PC-9 (cell line): ENCODE measurements around the gene CFAP65. TPM values are rescaled to one million over a fixed set of nuclear protein-coding genes. Genes with fewer than 3 reads are reported as not detected.

Source experiments
- BruUV-seq: library from RNA; stranded (reverse); fragments of 400-500 nt; replicated peaks from 2 replicates; lab custom pipeline; 2021; lab: Mats Ljungman, UMichigan
- CTCF ChIA-PET: fragments of 300-600 bp; sonication (Branson Sonifier 250); formaldehyde crosslinking; loops from one replicate; lab custom pipeline; 2022; ENCODE audit warnings: antibody characterized with exemption; lab: Charles Lee
- POLR2A ChIA-PET: fragments of 300-600 bp; sonication (Branson Sonifier 250); formaldehyde crosslinking; loops from one replicate; lab custom pipeline; 2022; ENCODE audit warnings: antibody characterized with exemption; ENCODE audit not compliant: unreplicated experiment; lab: Charles Lee
- DNase-seq, 2 experiments: peaks; one replicate each; pipeline versions ENCODE4 v3.0.0 to v3.0.0-alpha.2; 2015 to 2022; ENCODE audit warnings: mixed read lengths in 1 of 2
- H2AFZ ChIP-seq: fragments of 200-600 bp; sonication (generic); 2 replicates; pipeline ENCODE4 v1.8.1; 2017; ENCODE audit warnings: antibody characterized with exemption
- H3F3A ChIP-seq: fragments of 200-600 bp; sonication (generic); 2 replicates; pipeline ENCODE4 v1.8.1; 2017; ENCODE audit warnings: antibody characterized with exemption, mild to moderate bottlenecking, low read depth; ENCODE audit not compliant: insufficient read depth
- H3K27ac ChIP-seq: fragments of 200-600 bp; sonication (generic); 2 replicates; pipeline ENCODE4 v1.6.1; 2016; ENCODE audit warnings: mixed run types
- H3K27me3 ChIP-seq: fragments of 200-600 bp; sonication (generic); 2 replicates; pipeline ENCODE4 v1.6.1; 2016; ENCODE audit warnings: low read depth, mixed run types; ENCODE audit not compliant: insufficient read depth
- H3K36me3 ChIP-seq: fragments of 200-600 bp; sonication (generic); 2 replicates; pipeline ENCODE4 v1.6.1; 2016; ENCODE audit warnings: low read depth, mixed run types
- H3K4me1 ChIP-seq: fragments of 200-600 bp; sonication (generic); replicated peaks from 2 replicates; pipeline ENCODE4 v1.6.1; 2016; ENCODE audit warnings: mixed run types; ENCODE audit not compliant: insufficient read depth
- H3K4me2 ChIP-seq: fragments of 200-600 bp; sonication (generic); 2 replicates; pipeline ENCODE4 v1.6.1; 2017; ENCODE audit warnings: mixed run types
- H3K4me3 ChIP-seq: fragments of 200-600 bp; sonication (generic); 2 replicates; pipeline ENCODE4 v1.6.1; 2016; ENCODE audit warnings: mixed run types
- H3K79me2 ChIP-seq: fragments of 200-600 bp; sonication (generic); 2 replicates; pipeline ENCODE4 v1.6.1; 2017; ENCODE audit warnings: low read depth, mixed run types
- H3K9me2 ChIP-seq: fragments of 200-600 bp; sonication (generic); 2 replicates; pipeline ENCODE4 v1.8.1; 2017; ENCODE audit warnings: mild to moderate bottlenecking; ENCODE audit not compliant: insufficient read depth
- H3K9me3 ChIP-seq: fragments of 200-600 bp; sonication (generic); 2 replicates; pipeline ENCODE4 v1.8.1; 2016; ENCODE audit warnings: low read depth; ENCODE audit not compliant: insufficient read depth
- H4K20me1 ChIP-seq: fragments of 200-600 bp; sonication (generic); 2 replicates; pipeline ENCODE4 v1.8.1; 2017; ENCODE audit not compliant: insufficient read depth
- EZH2 ChIP-seq: fragments of 200-600 bp; sonication (generic); IDR thresholded peaks from 2 replicates; pipeline ENCODE4 v1.8.0; 2017; ENCODE audit warnings: antibody characterized with exemption, low read depth
- intact Hi-C: fragments of 100-400 bp; cut with micrococcal nuclease; formaldehyde crosslinking; loops from one replicate; pipeline ENCODE4 v1.10.0; 2022; ENCODE audit not compliant: unreplicated experiment
- total RNA-seq: library from RNA; stranded (reverse); gene quantifications from 2 replicates; pipeline ENCODE4 v1.2.3, GENCODE V29; 2021
- TF ChIP-seq, protein P1 (sequence below): fragments of 200-600 bp; sonication (generic); conservative IDR thresholded peaks from 2 replicates; pipeline ENCODE4 v1.6.1; 2017; ENCODE audit warnings: mixed run types, antibody characterized with exemption, mild to moderate bottlenecking, moderate library complexity

The CFAP65 gene
- total RNA-seq, 1 experiment from 2014 or later: not detected

DNA sequence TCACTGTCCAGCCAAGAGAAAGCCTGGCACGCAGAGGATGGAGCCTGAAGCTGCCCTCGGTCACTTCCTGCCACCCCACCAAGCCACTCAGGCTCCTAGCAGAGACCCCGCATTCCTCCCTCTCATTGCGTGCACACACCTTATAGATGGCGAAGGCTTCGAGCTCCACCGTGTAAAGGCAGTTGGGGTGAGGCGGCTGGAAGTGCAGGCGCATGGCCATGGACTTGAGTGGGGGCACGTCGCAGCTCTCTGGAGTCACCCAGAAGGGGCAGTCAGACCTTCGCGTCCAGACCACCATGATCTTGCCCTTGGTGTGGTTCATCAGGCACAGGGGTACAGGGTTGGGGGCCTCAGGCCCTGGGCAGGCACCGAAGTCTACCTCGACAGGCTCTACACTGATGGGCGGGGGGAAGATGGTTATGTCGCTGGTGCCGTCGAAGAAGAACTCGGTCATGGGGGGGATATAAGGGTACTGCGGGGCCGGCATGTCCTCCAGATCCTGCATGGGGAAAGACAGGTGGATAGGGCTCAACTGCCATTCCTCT, 13.7 kb downstream of the CFAP65 start:
- no peak for TF ChIP-seq EZH2
- TF ChIP-seq, protein P1, sequence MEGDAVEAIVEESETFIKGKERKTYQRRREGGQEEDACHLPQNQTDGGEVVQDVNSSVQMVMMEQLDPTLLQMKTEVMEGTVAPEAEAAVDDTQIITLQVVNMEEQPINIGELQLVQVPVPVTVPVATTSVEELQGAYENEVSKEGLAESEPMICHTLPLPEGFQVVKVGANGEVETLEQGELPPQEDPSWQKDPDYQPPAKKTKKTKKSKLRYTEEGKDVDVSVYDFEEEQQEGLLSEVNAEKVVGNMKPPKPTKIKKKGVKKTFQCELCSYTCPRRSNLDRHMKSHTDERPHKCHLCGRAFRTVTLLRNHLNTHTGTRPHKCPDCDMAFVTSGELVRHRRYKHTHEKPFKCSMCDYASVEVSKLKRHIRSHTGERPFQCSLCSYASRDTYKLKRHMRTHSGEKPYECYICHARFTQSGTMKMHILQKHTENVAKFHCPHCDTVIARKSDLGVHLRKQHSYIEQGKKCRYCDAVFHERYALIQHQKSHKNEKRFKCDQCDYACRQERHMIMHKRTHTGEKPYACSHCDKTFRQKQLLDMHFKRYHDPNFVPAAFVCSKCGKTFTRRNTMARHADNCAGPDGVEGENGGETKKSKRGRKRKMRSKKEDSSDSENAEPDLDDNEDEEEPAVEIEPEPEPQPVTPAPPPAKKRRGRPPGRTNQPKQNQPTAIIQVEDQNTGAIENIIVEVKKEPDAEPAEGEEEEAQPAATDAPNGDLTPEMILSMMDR: no peak
- Histone ChIP-seq H2AFZ (no peak overlapping the region), H3K79me2 (no peaks in the 10 kb centered on the region), H3K4me2 (no peak overlapping the region), H3K27me3 (peaks cover 59% of the 10 kb centered on the region), H3K4me1 (no peaks in the 10 kb centered on the region), H3K4me3 (no peak overlapping the region), H4K20me1 (no peaks in the 10 kb centered on the region), H3K27ac (no peak overlapping the region), H3K9me3 (no peaks in the 10 kb centered on the region), H3K9me2 (no peaks in the 10 kb centered on the region), H3F3A (no peaks in the 10 kb centered on the region), H3K36me3 (no peaks in the 10 kb centered on the region)
- intact Hi-C loops: no loop called here
- ChIA-PET CTCF (interaction anchor here (0.6 kb wide), 1 partner anchor 1486 kb away, joined by 5 read pairs; no protein-coding TSS in a partner anchor), POLR2A (interaction anchor here (0.5 kb wide), 1 partner anchor 801 kb away, joined by 4 read pairs; no protein-coding TSS in a partner anchor)
- no TSS peak for BruUV-seq
- no peak for DNase-seq

DNA sequence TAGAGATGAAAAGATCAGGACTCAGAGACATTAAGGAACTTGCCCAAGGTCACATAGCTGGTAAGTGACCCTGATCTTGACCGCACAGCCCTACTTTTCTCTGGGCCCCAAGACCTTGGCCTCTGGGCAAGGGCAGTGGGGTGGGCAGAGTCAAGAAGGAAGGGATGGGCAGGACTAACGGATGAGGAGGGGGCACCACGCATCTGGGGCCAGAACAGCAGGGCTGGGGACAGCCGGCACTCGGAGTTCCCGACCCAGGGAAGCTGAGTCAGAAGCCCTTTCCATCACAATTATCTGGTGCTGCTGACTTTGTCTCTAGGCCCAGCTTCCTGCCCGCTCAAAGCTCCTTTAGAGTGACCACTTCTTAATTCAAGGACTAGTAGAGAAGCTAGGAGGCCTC, 14.4 kb downstream of the CFAP65 start:
- ChIA-PET POLR2A (no interaction called here), CTCF (interaction anchor here (0.6 kb wide), 1 partner anchor 1487 kb away, joined by 5 read pairs; no protein-coding TSS in a partner anchor)
- BruUV-seq: no TSS peak

DNA sequence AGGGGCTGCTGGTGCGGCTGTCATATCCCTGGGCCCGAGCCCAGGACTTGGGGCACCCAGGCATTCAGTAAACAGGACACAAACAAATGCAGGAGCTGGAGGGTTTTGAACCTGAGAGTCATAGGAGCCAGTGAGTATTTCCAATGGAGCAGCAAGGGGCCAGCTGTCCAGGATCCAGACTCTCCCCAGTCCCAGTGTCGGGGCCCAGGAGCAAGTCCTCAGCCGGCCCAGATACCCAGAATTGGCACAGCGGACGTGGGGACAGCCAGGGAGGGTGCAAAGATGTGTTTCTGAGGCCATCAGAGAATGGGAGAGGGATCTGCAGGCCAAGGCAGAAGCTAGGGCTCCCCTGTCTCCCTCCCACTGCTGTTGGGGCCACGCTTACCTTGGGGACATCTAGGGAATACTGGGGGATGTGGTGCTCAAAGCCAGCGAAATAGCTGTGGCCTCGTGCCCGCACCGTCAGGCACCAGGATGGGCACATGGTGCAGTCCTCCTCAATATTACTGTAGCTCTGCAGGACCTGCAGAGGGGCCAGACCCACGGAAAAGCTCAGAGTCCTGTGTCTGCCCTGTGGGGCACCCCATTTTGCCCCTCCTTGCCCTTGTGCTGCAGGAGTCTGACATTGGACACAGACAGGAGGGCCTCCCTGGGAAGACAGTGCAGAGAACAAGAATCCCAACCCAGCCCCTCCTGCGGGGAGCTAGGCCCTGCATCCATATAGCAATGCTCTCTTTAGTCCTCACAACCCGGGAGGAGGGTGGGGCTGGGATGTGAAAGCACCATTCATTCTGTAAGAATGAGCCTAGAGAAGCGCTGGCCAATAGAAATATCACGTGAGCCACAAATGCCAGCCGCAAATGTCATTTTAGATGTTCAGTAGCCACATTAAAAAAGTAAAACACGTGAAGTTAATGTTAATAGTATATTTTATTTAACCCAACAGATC, 15.4 kb downstream of the CFAP65 start:
- ChIA-PET CTCF (interaction anchor here (0.6 kb wide), 1 partner anchor 21 kb away, joined by 4 read pairs; no protein-coding TSS in a partner anchor), POLR2A (no interaction called here)
- DNase-seq: no peak
- Histone ChIP-seq H3K9me2 (no peaks in the 10 kb centered on the region), H3K27ac (no peak overlapping the region), H3K4me2 (no peak overlapping the region), H3K4me3 (no peak overlapping the region), H3F3A (no peaks in the 10 kb centered on the region), H3K9me3 (no peaks in the 10 kb centered on the region), H3K36me3 (no peaks in the 10 kb centered on the region), H3K27me3 (peaks cover 50% of the 10 kb centered on the region), H3K79me2 (no peaks in the 10 kb centered on the region), H3K4me1 (no peaks in the 10 kb centered on the region), H2AFZ (no peak overlapping the region), H4K20me1 (no peaks in the 10 kb centered on the region)
- TF ChIP-seq, protein P1: no peak
- no peak for TF ChIP-seq EZH2
- intact Hi-C loops: no loop called here
- BruUV-seq: no TSS peak

More for the DNA sequence above, 14.4 kb downstream of the CFAP65 start:
- no peaks in the 10 kb centered on the region for H3K36me3 ChIP-seq
- no peak overlapping the region for H3K4me2 ChIP-seq
- no peak for DNase-seq
- no peaks in the 10 kb centered on the region for H4K20me1 ChIP-seq
- no peaks in the 10 kb centered on the region for H3K9me2 ChIP-seq
- no peaks in the 10 kb centered on the region for H3K9me3 ChIP-seq
- intact Hi-C loops: no loop called here
- H3F3A ChIP-seq: no peaks in the 10 kb centered on the region
- H2AFZ ChIP-seq: no peak overlapping the region
- no peak overlapping the region for H3K27ac ChIP-seq
- H3K79me2 ChIP-seq: no peaks in the 10 kb centered on the region
- TF ChIP-seq EZH2: no peak
- H3K27me3 ChIP-seq: peaks cover 53% of the 10 kb centered on the region
- H3K4me1 ChIP-seq: no peaks in the 10 kb centered on the region
- no peak overlapping the region for H3K4me3 ChIP-seq
